GM19035 (cell line): ENCODE measurements around the gene NBAS.
"Not testable (repeated sequence)": the region's sequence is repeated elsewhere in the genome, so short reads cannot be mapped to it uniquely, and the experiment has no call there.

Source experiments
- ATAC-seq: cut with Tn5 transposase; IDR thresholded peaks from one replicate; pipeline ENCODE4 v1.9.1; 2021; ENCODE audit not compliant: unreplicated experiment

The NBAS gene

DNA sequence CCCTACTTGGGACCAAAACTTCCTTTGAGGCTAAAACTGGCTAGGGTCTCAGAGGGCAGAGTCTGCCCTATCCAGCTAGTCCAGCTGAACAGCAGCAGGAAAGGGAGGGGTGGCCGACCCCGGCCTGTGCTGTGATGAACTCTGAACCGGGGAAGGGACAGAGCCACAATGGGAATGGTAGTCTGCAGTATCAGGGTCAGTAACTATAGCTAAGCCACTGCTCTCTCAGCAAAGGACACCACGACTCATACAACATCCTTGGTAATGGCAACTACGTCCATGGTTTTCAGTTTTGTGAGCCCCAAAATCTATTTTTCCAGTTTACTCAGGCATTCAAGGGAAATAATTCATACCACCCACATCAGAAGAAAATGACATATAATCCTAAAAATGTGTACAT lies 75.2 kb downstream of the NBAS start:
- ATAC-seq = no peak

DNA sequence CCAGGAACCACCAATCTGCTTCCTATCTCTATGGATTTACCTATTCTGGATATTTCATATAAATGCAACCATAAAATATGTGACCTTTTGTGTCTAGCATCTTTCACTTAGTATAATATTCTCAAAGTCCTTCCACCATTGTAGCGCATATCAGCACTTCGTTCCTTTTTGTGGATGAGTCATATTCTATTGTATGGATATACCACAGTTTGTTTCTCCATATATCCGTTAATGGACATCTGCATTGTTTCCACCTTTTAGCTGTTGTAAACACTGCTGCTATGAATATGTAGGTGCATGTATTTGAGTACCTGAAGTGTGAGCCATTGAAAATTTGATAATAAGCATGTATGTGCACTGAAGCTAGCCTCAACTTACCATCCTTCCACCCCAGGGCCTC lies 80.1 kb downstream of the NBAS start:
- ATAC-seq = no peak

- ATAC-seq = no peak
Observed at GRCh38 chr2:15480552-15480951, 80.6 kb downstream of the NBAS start.

GRCh38 chr2:15472876-15473275 lies 88.3 kb downstream of the NBAS start:
- ATAC-seq = no peak

GRCh38 chr2:15472133-15472532 lies 89.0 kb downstream of the NBAS start:
- ATAC-seq = no peak

DNA sequence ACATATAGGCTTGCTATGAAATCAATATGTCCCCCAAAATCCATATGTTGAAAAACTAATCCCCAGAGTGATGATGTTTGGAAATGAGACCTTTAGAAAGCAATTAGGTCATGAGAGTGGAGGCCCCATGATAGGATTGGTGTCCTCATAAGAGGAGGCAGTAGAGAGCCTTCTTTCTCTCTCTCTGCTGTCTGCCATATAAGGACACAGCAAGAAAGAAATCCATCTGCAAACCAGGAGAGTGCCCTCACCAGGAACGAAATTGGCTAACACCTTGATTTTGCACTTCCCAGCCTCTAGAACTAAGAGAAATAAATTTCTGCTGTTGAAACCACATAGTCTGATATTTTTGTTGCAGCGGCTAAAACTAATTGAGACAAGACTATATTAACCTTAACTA lies 89.5 kb downstream of the NBAS start:
- no peak for ATAC-seq

DNA sequence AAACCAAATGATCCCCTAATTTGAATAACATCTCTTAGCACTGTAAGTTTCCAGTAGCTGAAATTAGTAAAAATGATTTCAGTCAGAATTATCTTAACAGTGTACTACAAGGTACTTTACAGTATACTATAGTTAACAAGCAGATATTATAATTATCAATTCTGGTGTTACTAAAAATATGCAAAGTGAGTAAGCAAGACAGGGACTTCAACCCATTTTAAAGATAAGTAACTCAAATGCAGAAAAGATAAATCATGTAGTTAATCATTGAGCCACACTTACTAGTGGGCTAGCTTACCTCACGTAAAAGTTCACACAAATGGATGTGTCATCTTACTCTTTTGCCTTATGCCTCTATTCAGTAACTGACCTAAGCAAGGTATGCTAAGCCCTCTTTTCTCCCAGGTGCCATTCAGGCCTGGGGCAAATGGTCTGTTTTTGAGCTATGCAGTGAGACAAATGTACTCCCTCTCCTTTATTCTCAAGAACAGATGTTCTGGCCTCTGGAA lies 101.0 kb downstream of the NBAS start:
- no peak for ATAC-seq

GRCh38 chr2:15458277-15458676 lies 102.9 kb downstream of the NBAS start:
- ATAC-seq = no peak

DNA sequence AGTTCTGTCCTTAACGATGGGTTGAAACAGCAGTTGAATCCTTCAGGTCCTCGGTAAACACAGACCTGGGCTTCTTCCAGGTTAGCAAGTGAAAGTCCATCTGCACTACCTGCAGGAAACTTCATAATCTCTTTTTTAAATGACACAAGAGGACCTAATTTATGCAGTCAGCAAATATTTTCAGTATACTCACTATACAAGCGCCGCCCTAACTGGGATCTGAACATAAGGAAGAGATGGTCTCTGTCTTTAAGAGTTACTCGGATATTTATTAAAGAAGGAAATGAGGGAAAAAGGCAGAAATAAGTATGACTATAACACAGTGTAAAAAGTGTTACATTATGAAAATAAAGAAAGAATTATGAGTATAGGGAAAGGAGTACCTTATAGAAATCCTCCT lies 103.3 kb downstream of the NBAS start:
- ATAC-seq = no peak

- ATAC-seq = no peak
Observed at GRCh38 chr2:15456352-15456751, 104.8 kb downstream of the NBAS start.

GRCh38 chr2:15450808-15451207 lies 110.3 kb downstream of the NBAS start:
- no peak for ATAC-seq

DNA sequence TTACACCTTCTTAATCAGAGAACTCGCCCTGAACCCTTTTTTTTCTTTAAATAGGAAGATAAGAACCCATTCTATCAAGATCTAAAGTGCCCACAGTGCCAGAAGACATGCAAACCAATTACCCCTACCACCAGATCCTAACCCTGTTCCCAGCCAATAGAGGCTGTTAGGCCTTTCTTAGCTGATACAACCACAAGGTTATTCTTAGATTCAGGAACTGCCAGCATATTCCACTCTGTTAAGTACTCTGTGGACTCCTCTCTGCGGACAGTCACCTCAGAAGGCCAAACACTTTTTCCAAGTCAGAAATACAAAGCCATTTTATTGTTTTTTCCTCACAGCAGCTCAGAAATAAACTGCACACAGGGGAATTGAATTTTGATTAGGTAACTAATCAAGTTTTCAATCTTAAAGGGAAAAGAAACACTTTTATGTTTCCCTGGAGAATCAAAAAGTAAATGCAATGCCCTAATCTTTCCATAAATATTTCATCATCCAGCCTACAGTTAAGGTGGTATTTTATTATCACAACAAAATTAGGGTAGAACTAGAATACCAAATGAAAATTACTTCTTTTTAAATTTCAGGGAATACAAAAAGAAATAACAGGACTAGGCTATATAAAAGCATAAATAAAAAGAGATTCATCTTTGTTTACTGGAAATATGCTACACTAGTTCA lies 111.4 kb downstream of the NBAS start:
- no peak for ATAC-seq

GRCh38 chr2:15448250-15448839 lies 112.8 kb downstream of the NBAS start:
- no peak for ATAC-seq

- ATAC-seq = no peak
Observed at GRCh38 chr2:15447381-15447780, 113.8 kb downstream of the NBAS start.

GRCh38 chr2:15446961-15447360 lies 114.2 kb downstream of the NBAS start:
- ATAC-seq = no peak

- no peak for ATAC-seq
Observed at GRCh38 chr2:15445891-15446562, 115.1 kb downstream of the NBAS start.

- not testable (repeated sequence) for ATAC-seq
Observed at GRCh38 chr2:15439768-15440524, 121.2 kb downstream of the NBAS start.

DNA sequence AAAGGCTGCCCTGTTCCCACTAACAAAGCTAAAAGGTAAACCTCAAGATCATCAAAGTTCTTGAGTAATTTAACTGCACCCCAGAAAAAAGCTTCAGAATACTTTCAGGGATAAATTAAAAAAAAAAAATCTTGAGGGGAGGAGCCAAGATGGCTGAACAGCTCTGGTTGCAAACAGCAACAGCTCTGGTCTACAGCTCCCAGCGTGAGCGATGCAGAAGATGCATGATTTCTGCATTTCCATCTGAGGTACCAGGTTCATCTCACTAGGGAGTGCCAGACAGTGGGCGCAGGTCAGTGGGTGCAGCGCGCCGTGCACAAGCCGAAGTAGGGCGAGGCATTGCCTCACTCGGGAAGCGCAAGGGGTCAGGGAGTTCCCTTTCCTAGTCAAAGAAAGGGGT lies 121.8 kb downstream of the NBAS start:
- ATAC-seq = not testable (repeated sequence)

DNA sequence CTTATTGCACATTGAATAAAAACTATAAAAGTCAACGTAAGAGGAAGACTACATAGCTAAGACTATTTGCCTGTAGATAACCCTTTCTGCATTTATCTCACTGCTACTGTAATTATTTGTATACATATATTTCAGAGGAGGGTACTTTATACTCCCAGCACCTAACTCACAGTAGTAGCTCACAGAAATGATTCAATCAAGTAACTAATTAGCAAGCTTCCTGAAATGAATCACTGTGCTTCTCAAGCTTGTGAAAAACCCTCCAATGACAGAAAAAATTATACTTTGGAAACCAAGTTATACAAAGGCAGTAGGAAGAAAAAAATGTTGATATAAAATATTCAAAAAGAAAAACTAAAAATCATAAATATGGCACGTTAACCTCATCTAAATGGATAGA lies 124.9 kb downstream of the NBAS start:
- ATAC-seq = no peak

- no peak for ATAC-seq
Observed at GRCh38 chr2:15435474-15435873, 125.7 kb downstream of the NBAS start.

DNA sequence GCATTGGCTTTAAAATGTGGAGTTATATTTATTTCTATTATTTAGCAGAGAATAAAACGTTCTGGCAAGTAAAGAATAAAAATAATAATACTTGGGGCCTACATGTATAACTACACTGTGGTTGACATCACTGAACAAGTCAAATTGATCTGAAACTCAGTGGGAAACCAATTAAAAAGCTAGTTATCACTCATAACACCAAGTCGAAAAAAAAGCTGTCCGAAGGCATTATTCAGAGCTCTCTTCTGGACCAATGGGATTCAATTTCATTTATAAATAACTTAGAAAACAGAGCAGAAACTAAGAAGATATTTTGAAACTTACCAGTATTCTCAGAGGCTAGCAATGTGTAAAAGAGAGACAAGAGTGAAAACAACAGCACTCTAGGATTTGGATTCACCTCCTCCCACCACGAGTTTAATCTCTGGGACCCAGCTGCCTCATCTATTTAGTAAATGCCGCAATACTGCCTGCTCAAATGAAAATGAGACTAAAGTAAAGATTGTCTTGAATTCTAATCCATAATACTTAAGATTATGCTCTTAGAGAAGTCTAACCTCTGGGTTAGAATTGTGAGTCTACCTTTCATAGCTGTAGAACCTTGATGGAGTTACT lies 128.4 kb downstream of the NBAS start:
- ATAC-seq = no peak
